Lower lobe of right lung (tissue), 2 donors: ENCODE measurements around the gene FAM149A. TPM values are rescaled to one million over a fixed set of nuclear protein-coding genes. Genes with fewer than 3 reads are reported as not detected.

ENCODE experiments used
- ATAC-seq, 2 donors: fragments of 200-7000 bp; cut with Tn5 transposase; one replicate each; pipeline ENCODE4 v1.9.1; 2020 to 2022; ENCODE audit warnings: mild to moderate bottlenecking in 2 of 2, moderate library complexity in 2 of 2
- DNase-seq: peaks from one replicate; pipeline ENCODE4 v3.0.0-alpha.2; 2020
- H3K27ac ChIP-seq: fragments of 200-600 bp; one replicate; pipeline ENCODE4 v1.8.0; 2022
- H3K27me3 ChIP-seq: fragments of 200-600 bp; one replicate; pipeline ENCODE4 v1.8.0; 2022; ENCODE audit warnings: low read depth
- H3K36me3 ChIP-seq: fragments of 200-600 bp; one replicate; pipeline ENCODE4 v1.8.0; 2022; ENCODE audit warnings: mild to moderate bottlenecking
- H3K4me1 ChIP-seq: fragments of 200-600 bp; one replicate; pipeline ENCODE4 v1.8.0; 2022
- H3K4me3 ChIP-seq: fragments of 200-600 bp; one replicate; pipeline ENCODE4 v1.8.0; 2022; ENCODE audit warnings: mild to moderate bottlenecking
- H3K9me3 ChIP-seq: fragments of 200-600 bp; one replicate; pipeline ENCODE4 v1.8.0; 2022
- CTCF ChIP-seq: fragments of 200-600 bp; IDR thresholded peaks from one replicate; pipeline ENCODE4 v1.8.0; 2022; ENCODE audit warnings: antibody characterized with exemption, mild to moderate bottlenecking
- intact Hi-C: fragments of 100-400 bp; cut with DNase I; formaldehyde crosslinking; loops from one replicate; pipeline ENCODE4 v1.11.0; 2022
- total RNA-seq: library from RNA; stranded (reverse); fragmentation: NEBNext Ultra II Directional; extraction: Animal tissue kit (Norgen Biotek cat#: 25700); gene quantifications from one replicate; pipeline ENCODE4 v1.2.1, GENCODE V29; 2021
- donor health status: DM: no; HTN: yes; CAD: no; lungs with severe emphysema.

FAM149A gene
- total RNA-seq, 1 donor from 2014 or later, result 13.3 TPM

GRCh38 chr4:186192066-186192612 lies 87.6 kb downstream of the FAM149A start:
- Histone ChIP-seq H3K4me1 (peaks cover 27% of the 10 kb centered on the region), H3K9me3 (no peaks in the 10 kb centered on the region), H3K36me3 (peaks cover 12% of the 10 kb centered on the region), H3K27me3 (no peaks in the 10 kb centered on the region), H3K4me3 (peak overlapping the region; percentile 92), H3K27ac (peak overlapping the region; percentile 98)
- no peak for TF ChIP-seq CTCF
- DNase-seq (no peak), ATAC-seq (peak in 1 of 2 donors; percentile 41)
- intact Hi-C loops, result no loop called here

- H3K4me1 ChIP-seq, result peaks cover 27% of the 10 kb centered on the region
- TF ChIP-seq CTCF, result no peak
- H3K27me3 ChIP-seq, result no peaks in the 10 kb centered on the region
- peaks cover 19% of the 10 kb centered on the region for H3K36me3 ChIP-seq
- no peak for DNase-seq
- H3K9me3 ChIP-seq, result no peaks in the 10 kb centered on the region
- ATAC-seq, result no peak
- H3K27ac ChIP-seq, result no peak overlapping the region
- no peak overlapping the region for H3K4me3 ChIP-seq
- intact Hi-C loops, result no loop called here
Observed at GRCh38 chr4:186193851-186194250, 89.3 kb downstream of the FAM149A start.

- ATAC-seq, result no peak
- intact Hi-C loops, result no loop called here
- H3K4me3 ChIP-seq, result no peak overlapping the region
- TF ChIP-seq CTCF, result no peak
- H3K27me3 ChIP-seq, result no peaks in the 10 kb centered on the region
- no peak for DNase-seq
- no peak overlapping the region for H3K27ac ChIP-seq
- peaks cover 15% of the 10 kb centered on the region for H3K4me1 ChIP-seq
- H3K36me3 ChIP-seq, result peaks cover 20% of the 10 kb centered on the region
- no peaks in the 10 kb centered on the region for H3K9me3 ChIP-seq
Observed at GRCh38 chr4:186196063-186196462, 91.6 kb downstream of the FAM149A start.

GRCh38 chr4:186200516-186200915 lies 96.0 kb downstream of the FAM149A start:
- H3K36me3 ChIP-seq, result peaks cover 14% of the 10 kb centered on the region
- intact Hi-C loops, result no loop called here
- no peak overlapping the region for H3K4me3 ChIP-seq
- H3K4me1 ChIP-seq, result no peaks in the 10 kb centered on the region
- no peaks in the 10 kb centered on the region for H3K9me3 ChIP-seq
- no peak for TF ChIP-seq CTCF
- DNase-seq (no peak), ATAC-seq (no peak)
- no peak overlapping the region for H3K27ac ChIP-seq
- H3K27me3 ChIP-seq, result no peaks in the 10 kb centered on the region

GRCh38 chr4:186201010-186201409 lies 96.5 kb downstream of the FAM149A start:
- peaks cover 13% of the 10 kb centered on the region for H3K36me3 ChIP-seq
- intact Hi-C loops, result no loop called here
- no peak overlapping the region for H3K27ac ChIP-seq
- no peaks in the 10 kb centered on the region for H3K9me3 ChIP-seq
- H3K27me3 ChIP-seq, result no peaks in the 10 kb centered on the region
- DNase-seq (no peak), ATAC-seq (no peak)
- H3K4me3 ChIP-seq, result no peak overlapping the region
- H3K4me1 ChIP-seq, result no peaks in the 10 kb centered on the region
- TF ChIP-seq CTCF, result no peak
